Adipocyte (in vitro differentiated cells): Measurements from ENCODE around the gene DIAPH3.
A peak's percentile ranks its signal among the peaks of the same experiment; 100 is the strongest.

Experiments used
- DNase-seq: peaks from one replicate; pipeline ENCODE4 v3.0.0-alpha.2; 2015; ENCODE audit warnings: low read depth
- H3K27me3 ChIP-seq: replicated peaks from 2 replicates; pipeline ENCODE4 v1.7.0; 2013; ENCODE audit warnings: mild to moderate bottlenecking, low read length, moderate library complexity; ENCODE audit not compliant: control insufficient read depth, insufficient read depth
- H3K36me3 ChIP-seq: 2 replicates; pipeline ENCODE4 v1.7.0; 2013; ENCODE audit warnings: low read length, mild to moderate bottlenecking, moderate library complexity; ENCODE audit not compliant: control insufficient read depth, insufficient read depth, severe bottlenecking
- H3K4me1 ChIP-seq: 2 replicates; pipeline ENCODE4 v1.7.0; 2013; ENCODE audit warnings: mild to moderate bottlenecking, low read length, moderate library complexity; ENCODE audit not compliant: control insufficient read depth, insufficient read depth
- H3K4me3 ChIP-seq: 2 replicates; pipeline ENCODE4 v1.7.0; 2013; ENCODE audit warnings: mild to moderate bottlenecking, low read length, moderate library complexity
- H3K9ac ChIP-seq: 2 replicates; pipeline ENCODE4 v1.7.0; 2013; ENCODE audit warnings: mild to moderate bottlenecking, low read length, moderate library complexity
- H3K9me3 ChIP-seq: 2 replicates; pipeline ENCODE4 v1.7.0; 2013; ENCODE audit warnings: mild to moderate bottlenecking, low read length, moderate library complexity; ENCODE audit not compliant: control insufficient read depth

DIAPH3 gene

GRCh38 chr13:59885076-59885475, 278.7 kb downstream of the DIAPH3 start:
- Histone ChIP-seq H3K9ac (no peak overlapping the region), H3K36me3 (no peaks in the 10 kb centered on the region), H3K9me3 (no peaks in the 10 kb centered on the region), H3K4me1 (peaks cover 7% of the 10 kb centered on the region), H3K27me3 (no peaks in the 10 kb centered on the region), H3K4me3 (no peak overlapping the region)
- no peak for DNase-seq

- peaks cover 18% of the 10 kb centered on the region for H3K4me1 ChIP-seq
- no peaks in the 10 kb centered on the region for H3K9me3 ChIP-seq
- no peaks in the 10 kb centered on the region for H3K27me3 ChIP-seq
- no peaks in the 10 kb centered on the region for H3K36me3 ChIP-seq
- H3K4me3 ChIP-seq, result no peak overlapping the region
- no peak overlapping the region for H3K9ac ChIP-seq
- no peak for DNase-seq
These were observed 279.8 kb downstream of the DIAPH3 start for GRCh38 chr13:59883885-59884284.

GRCh38 chr13:59880468-59880867, 283.3 kb downstream of the DIAPH3 start:
- H3K9me3 ChIP-seq, result no peaks in the 10 kb centered on the region
- DNase-seq, result peak; percentile 37
- peak overlapping the region; percentile 11 for H3K9ac ChIP-seq
- H3K4me1 ChIP-seq, result peaks cover 26% of the 10 kb centered on the region
- H3K4me3 ChIP-seq, result no peak overlapping the region
- H3K27me3 ChIP-seq, result no peaks in the 10 kb centered on the region
- no peaks in the 10 kb centered on the region for H3K36me3 ChIP-seq

GRCh38 chr13:59879281-59879680, 284.4 kb downstream of the DIAPH3 start:
- Histone ChIP-seq H3K4me3 (no peak overlapping the region), H3K36me3 (no peaks in the 10 kb centered on the region), H3K9me3 (no peaks in the 10 kb centered on the region)

GRCh38 chr13:59877933-59878332, 285.8 kb downstream of the DIAPH3 start:
- Histone ChIP-seq H3K9me3 (no peaks in the 10 kb centered on the region), H3K4me1 (peaks cover 26% of the 10 kb centered on the region), H3K27me3 (no peaks in the 10 kb centered on the region), H3K9ac (no peak overlapping the region), H3K36me3 (no peaks in the 10 kb centered on the region), H3K4me3 (no peak overlapping the region)
- DNase-seq, result peak; percentile 11

More at GRCh38 chr13:59879281-59879680, 284.4 kb downstream of the DIAPH3 start:
- Histone ChIP-seq H3K27me3 (no peaks in the 10 kb centered on the region), H3K9ac (no peak overlapping the region), H3K4me1 (peaks cover 26% of the 10 kb centered on the region)
- DNase-seq, result no peak

GRCh38 chr13:59874973-59875372, 288.8 kb downstream of the DIAPH3 start:
- H3K4me1 ChIP-seq, result peaks cover 19% of the 10 kb centered on the region
- H3K36me3 ChIP-seq, result no peaks in the 10 kb centered on the region
- H3K9me3 ChIP-seq, result no peaks in the 10 kb centered on the region
- no peak overlapping the region for H3K4me3 ChIP-seq
- no peak overlapping the region for H3K9ac ChIP-seq
- H3K27me3 ChIP-seq, result no peaks in the 10 kb centered on the region
- DNase-seq, result no peak

GRCh38 chr13:59873856-59874255, 289.9 kb downstream of the DIAPH3 start:
- Histone ChIP-seq H3K36me3 (no peaks in the 10 kb centered on the region), H3K4me3 (no peak overlapping the region), H3K27me3 (no peaks in the 10 kb centered on the region), H3K9me3 (no peaks in the 10 kb centered on the region), H3K4me1 (peaks cover 8% of the 10 kb centered on the region), H3K9ac (no peak overlapping the region)
- no peak for DNase-seq

- Histone ChIP-seq H3K4me3 (no peak overlapping the region), H3K4me1 (peaks cover 8% of the 10 kb centered on the region)
- no peak for DNase-seq
These were observed 290.4 kb downstream of the DIAPH3 start for GRCh38 chr13:59873309-59873708.

GRCh38 chr13:59867867-59868266, 295.9 kb downstream of the DIAPH3 start:
- no peaks in the 10 kb centered on the region for H3K36me3 ChIP-seq
- H3K27me3 ChIP-seq, result no peaks in the 10 kb centered on the region
- no peak overlapping the region for H3K4me3 ChIP-seq
- no peak for DNase-seq
- no peak overlapping the region for H3K9ac ChIP-seq
- peaks cover 11% of the 10 kb centered on the region for H3K4me1 ChIP-seq
- H3K9me3 ChIP-seq, result no peaks in the 10 kb centered on the region

More at GRCh38 chr13:59873309-59873708, 290.4 kb downstream of the DIAPH3 start:
- no peaks in the 10 kb centered on the region for H3K27me3 ChIP-seq
- no peak overlapping the region for H3K9ac ChIP-seq
- no peaks in the 10 kb centered on the region for H3K36me3 ChIP-seq
- no peaks in the 10 kb centered on the region for H3K9me3 ChIP-seq

GRCh38 chr13:59865398-59865797, 298.3 kb downstream of the DIAPH3 start:
- H3K9me3 ChIP-seq, result no peaks in the 10 kb centered on the region
- H3K4me3 ChIP-seq, result no peak overlapping the region
- no peak for DNase-seq
- peaks cover 11% of the 10 kb centered on the region for H3K4me1 ChIP-seq
- H3K9ac ChIP-seq, result no peak overlapping the region
- H3K27me3 ChIP-seq, result no peaks in the 10 kb centered on the region
- H3K36me3 ChIP-seq, result no peaks in the 10 kb centered on the region

GRCh38 chr13:59863621-59864020, 300.1 kb downstream of the DIAPH3 start:
- Histone ChIP-seq H3K9ac (no peak overlapping the region), H3K4me3 (no peak overlapping the region), H3K36me3 (no peaks in the 10 kb centered on the region), H3K9me3 (no peaks in the 10 kb centered on the region), H3K4me1 (peaks cover 11% of the 10 kb centered on the region), H3K27me3 (no peaks in the 10 kb centered on the region)
- no peak for DNase-seq

- no peak overlapping the region for H3K9ac ChIP-seq
- H3K4me3 ChIP-seq, result no peak overlapping the region
- H3K4me1 ChIP-seq, result no peaks in the 10 kb centered on the region
- H3K36me3 ChIP-seq, result no peaks in the 10 kb centered on the region
- no peaks in the 10 kb centered on the region for H3K9me3 ChIP-seq
- no peak for DNase-seq
- H3K27me3 ChIP-seq, result no peaks in the 10 kb centered on the region
These were observed 302.1 kb downstream of the DIAPH3 start for GRCh38 chr13:59861676-59862075.
